ENCODE measurements around the gene NAV3. TPM values are rescaled to one million over a fixed set of nuclear protein-coding genes. Genes with fewer than 3 reads are reported as not detected.

NAV3 gene
- total and polyA plus RNA-seq, 9 of the 15 experiments (the other 6 are each of a cell fraction or from before 2014, with no cell fraction given) = 0.04 TPM; not detected in 8

GRCh38 chr12:78191611-78192010 lies 360.9 kb downstream of the NAV3 start:
- Histone ChIP-seq H3K79me2 (ENCODE audit: control insufficient read depth, insufficient read depth, low read length) (no peaks in the 10 kb centered on the region), H3K9ac (ENCODE audit: insufficient read depth in 1 of 2, low read depth in 2 of 2, low read length in 2 of 2) (no peak overlapping the region), H3K9me3 (replicated peaks; ENCODE audit: control insufficient read depth, insufficient read depth, low read depth, low read length) (no peaks in the 10 kb centered on the region; the same call in 1 of the 2 replicates), H3K4me3 (no peak overlapping the region), H3K27me3 (ENCODE audit: control insufficient read depth in 2 of 2, insufficient read depth in 2 of 2, low read length in 2 of 2) (no peaks in the 10 kb centered on the region), H3K4me2 (ENCODE audit: insufficient read depth, low read length) (no peak overlapping the region), H2AFZ (ENCODE audit: low read depth, low read length) (no peak overlapping the region), H3K9me1 (ENCODE audit: control insufficient read depth, insufficient read depth, low read length) (no peaks in the 10 kb centered on the region), H3K4me1 (replicated peaks in 1 of 2; ENCODE audit: control insufficient read depth in 2 of 2, insufficient read depth in 2 of 2, low read length in 2 of 2) (no peaks in the 10 kb centered on the region), H3K27ac (ENCODE audit: extremely low read depth, low read depth, low read length) (no peak overlapping the region), H3K36me3 (ENCODE audit: control insufficient read depth, insufficient read depth, low read length) (no peaks in the 10 kb centered on the region), H4K20me1 (replicated peaks; ENCODE audit: control insufficient read depth, insufficient read depth, low read length) (no peaks in the 10 kb centered on the region)
- CTCF ChIA-PET (ENCODE audit: low intra/inter-chr PET ratio) = no interaction called here
- 0% methylated on average over 1 of the region's 1 CpG for WGBS (ENCODE audit: insufficient coverage, low coverage, missing lambda C conversion rate)
- POLR2A ChIA-PET = no interaction called here
- in situ Hi-C loops (cut with MboI) (no loop called here), intact Hi-C loops (cut with micrococcal nuclease) (no loop called here)
- DNase-seq (ENCODE audit: extremely low read depth in 1 of 4, low spot score in 3 of 4) = no peak
- no peak for ATAC-seq
- BruUV-seq (replicated peaks) = no TSS peak
- TF ChIP-seq BRCA1 (IDR thresholded peaks at IDR 0.05) = no peak
- no peak for TF ChIP-seq BRCA1 (CRISPR knock-in tag; IDR thresholded peaks at IDR 0.05)
- TF ChIP-seq NFE2 (IDR thresholded peaks at IDR 0.05; ENCODE audit: low read depth) = no peak
- TF ChIP-seq LEF1 (IDR thresholded peaks at IDR 0.05) = no peak
- no peak for TF ChIP-seq NFATC3 (IDR thresholded peaks at IDR 0.05)
- TF ChIP-seq CBX8 (IDR thresholded peaks at IDR 0.05; ENCODE audit: borderline replicate concordance, extremely low read depth, low read depth, low read length, poor library complexity, severe bottlenecking) = no peak
- no peak for FAIRE-seq

DNA sequence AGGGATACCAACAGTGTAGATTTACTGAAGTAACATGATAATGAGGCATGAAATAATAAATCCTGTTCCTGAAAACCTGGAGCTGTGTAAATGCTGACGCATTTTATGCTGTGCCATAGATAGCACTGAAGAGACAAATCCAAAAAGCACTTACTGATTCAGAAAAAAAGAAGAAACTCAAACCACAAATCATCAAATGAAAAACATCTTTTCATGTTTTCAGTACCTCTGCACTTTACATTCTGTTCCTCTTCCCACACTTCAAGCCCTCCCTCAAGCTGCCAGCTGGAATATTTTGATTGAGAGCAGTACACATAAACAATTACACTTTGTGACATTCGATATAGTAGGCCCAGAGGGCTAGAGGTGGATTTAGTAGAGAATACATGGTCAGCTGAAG lies 362.3 kb downstream of the NAV3 start:
- no peak overlapping the region for H3K4me2 ChIP-seq (ENCODE audit: insufficient read depth, low read length)
- H3K79me2 ChIP-seq (ENCODE audit: control insufficient read depth, insufficient read depth, low read length) = no peaks in the 10 kb centered on the region
- H3K27me3 ChIP-seq (ENCODE audit: control insufficient read depth in 2 of 2, insufficient read depth in 2 of 2, low read length in 2 of 2) = no peaks in the 10 kb centered on the region
- H3K4me3 ChIP-seq = no peak overlapping the region
- no peaks in the 10 kb centered on the region; the same call in 1 of the 2 replicates for H3K9me3 ChIP-seq (replicated peaks; ENCODE audit: control insufficient read depth, insufficient read depth, low read depth, low read length)
- no peaks in the 10 kb centered on the region for H4K20me1 ChIP-seq (replicated peaks; ENCODE audit: control insufficient read depth, insufficient read depth, low read length)
- no TSS peak for BruUV-seq (replicated peaks)
- WGBS (ENCODE audit: insufficient coverage, low coverage, missing lambda C conversion rate) = 0% methylated on average over 2 of the region's 2 CpGs
- ChIA-PET CTCF (ENCODE audit: low intra/inter-chr PET ratio) (no interaction called here), POLR2A (no interaction called here)
- no peak overlapping the region for H2AFZ ChIP-seq (ENCODE audit: low read depth, low read length)
- H3K27ac ChIP-seq (ENCODE audit: extremely low read depth, low read depth, low read length) = no peak overlapping the region
- no peaks in the 10 kb centered on the region for H3K36me3 ChIP-seq (ENCODE audit: control insufficient read depth, insufficient read depth, low read length)
- no peaks in the 10 kb centered on the region for H3K4me1 ChIP-seq (replicated peaks in 1 of 2; ENCODE audit: control insufficient read depth in 2 of 2, insufficient read depth in 2 of 2, low read length in 2 of 2)
- no peak for DNase-seq (ENCODE audit: extremely low read depth in 1 of 4, low spot score in 3 of 4)
- H3K9me1 ChIP-seq (ENCODE audit: control insufficient read depth, insufficient read depth, low read length) = no peaks in the 10 kb centered on the region
- no peak for FAIRE-seq
- in situ Hi-C loops (cut with MboI) = no loop called here
- H3K9ac ChIP-seq (ENCODE audit: insufficient read depth in 1 of 2, low read depth in 2 of 2, low read length in 2 of 2) = no peak overlapping the region
- ATAC-seq = no peak
- intact Hi-C loops (cut with micrococcal nuclease) = no loop called here
- TF ChIP-seq ZNF274 (IDR thresholded peaks at IDR 0.05; ENCODE audit: borderline replicate concordance, low read depth, low read length) = no peak
- TF ChIP-seq CREM (IDR thresholded peaks at IDR 0.05; ENCODE audit: low read depth) = no peak
- no peak for TF ChIP-seq HDAC2 (IDR thresholded peaks at IDR 0.05)
- TF ChIP-seq, protein P1, sequence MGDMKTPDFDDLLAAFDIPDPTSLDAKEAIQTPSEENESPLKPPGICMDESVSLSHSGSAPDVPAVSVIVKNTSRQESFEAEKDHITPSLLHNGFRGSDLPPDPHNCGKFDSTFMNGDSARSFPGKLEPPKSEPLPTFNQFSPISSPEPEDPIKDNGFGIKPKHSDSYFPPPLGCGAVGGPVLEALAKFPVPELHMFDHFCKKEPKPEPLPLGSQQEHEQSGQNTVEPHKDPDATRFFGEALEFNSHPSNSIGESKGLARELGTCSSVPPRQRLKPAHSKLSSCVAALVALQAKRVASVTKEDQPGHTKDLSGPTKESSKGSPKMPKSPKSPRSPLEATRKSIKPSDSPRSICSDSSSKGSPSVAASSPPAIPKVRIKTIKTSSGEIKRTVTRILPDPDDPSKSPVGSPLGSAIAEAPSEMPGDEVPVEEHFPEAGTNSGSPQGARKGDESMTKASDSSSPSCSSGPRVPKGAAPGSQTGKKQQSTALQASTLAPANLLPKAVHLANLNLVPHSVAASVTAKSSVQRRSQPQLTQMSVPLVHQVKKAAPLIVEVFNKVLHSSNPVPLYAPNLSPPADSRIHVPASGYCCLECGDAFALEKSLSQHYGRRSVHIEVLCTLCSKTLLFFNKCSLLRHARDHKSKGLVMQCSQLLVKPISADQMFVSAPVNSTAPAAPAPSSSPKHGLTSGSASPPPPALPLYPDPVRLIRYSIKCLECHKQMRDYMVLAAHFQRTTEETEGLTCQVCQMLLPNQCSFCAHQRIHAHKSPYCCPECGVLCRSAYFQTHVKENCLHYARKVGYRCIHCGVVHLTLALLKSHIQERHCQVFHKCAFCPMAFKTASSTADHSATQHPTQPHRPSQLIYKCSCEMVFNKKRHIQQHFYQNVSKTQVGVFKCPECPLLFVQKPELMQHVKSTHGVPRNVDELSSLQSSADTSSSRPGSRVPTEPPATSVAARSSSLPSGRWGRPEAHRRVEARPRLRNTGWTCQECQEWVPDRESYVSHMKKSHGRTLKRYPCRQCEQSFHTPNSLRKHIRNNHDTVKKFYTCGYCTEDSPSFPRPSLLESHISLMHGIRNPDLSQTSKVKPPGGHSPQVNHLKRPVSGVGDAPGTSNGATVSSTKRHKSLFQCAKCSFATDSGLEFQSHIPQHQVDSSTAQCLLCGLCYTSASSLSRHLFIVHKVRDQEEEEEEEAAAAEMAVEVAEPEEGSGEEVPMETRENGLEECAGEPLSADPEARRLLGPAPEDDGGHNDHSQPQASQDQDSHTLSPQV (IDR thresholded peaks at IDR 0.05) = no peak
